Measurements from ENCODE around the gene USP44. TPM values are rescaled to one million over a fixed set of nuclear protein-coding genes. Genes with fewer than 3 reads are reported as not detected.

The USP44 gene
- 2.1 and 7.9 TPM in 2 replicates for total RNA-seq

DNA sequence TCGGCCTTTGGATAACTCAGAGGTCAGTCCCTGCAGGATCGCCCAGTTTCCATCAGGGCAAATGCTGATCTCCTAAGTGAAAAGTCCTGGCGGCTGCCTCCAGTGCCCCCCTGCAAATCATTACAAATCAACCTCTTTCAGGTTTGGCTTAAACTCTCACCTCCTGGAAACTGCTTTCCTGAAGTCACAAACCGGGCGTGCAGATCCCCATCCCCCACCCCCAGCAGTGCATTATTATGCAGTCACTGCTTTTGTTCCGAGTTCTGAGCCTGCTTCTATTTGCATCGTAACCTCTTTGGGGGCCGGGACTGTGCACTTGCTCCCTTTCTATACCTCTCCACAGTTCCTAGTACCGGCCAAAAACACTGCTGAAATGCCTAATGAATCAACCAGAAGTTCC lies at the start of gene USP44:
TSS of gene USP44 (minus strand) at position 172 of the 400 bp plus-strand sequence. CDS start 17,220 bp downstream, outside the sequence.
- no peak within 1 kb of the TSS for H3K4me3 ChIP-seq (ENCODE audit: low read depth, low read length)
- DNase-seq (ENCODE audit: low read depth), result no peak
- TF ChIP-seq, protein P1, sequence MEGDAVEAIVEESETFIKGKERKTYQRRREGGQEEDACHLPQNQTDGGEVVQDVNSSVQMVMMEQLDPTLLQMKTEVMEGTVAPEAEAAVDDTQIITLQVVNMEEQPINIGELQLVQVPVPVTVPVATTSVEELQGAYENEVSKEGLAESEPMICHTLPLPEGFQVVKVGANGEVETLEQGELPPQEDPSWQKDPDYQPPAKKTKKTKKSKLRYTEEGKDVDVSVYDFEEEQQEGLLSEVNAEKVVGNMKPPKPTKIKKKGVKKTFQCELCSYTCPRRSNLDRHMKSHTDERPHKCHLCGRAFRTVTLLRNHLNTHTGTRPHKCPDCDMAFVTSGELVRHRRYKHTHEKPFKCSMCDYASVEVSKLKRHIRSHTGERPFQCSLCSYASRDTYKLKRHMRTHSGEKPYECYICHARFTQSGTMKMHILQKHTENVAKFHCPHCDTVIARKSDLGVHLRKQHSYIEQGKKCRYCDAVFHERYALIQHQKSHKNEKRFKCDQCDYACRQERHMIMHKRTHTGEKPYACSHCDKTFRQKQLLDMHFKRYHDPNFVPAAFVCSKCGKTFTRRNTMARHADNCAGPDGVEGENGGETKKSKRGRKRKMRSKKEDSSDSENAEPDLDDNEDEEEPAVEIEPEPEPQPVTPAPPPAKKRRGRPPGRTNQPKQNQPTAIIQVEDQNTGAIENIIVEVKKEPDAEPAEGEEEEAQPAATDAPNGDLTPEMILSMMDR (conservative IDR thresholded peaks at IDR 0.05; ENCODE audit: low read depth, low read length), result no peak

DNA sequence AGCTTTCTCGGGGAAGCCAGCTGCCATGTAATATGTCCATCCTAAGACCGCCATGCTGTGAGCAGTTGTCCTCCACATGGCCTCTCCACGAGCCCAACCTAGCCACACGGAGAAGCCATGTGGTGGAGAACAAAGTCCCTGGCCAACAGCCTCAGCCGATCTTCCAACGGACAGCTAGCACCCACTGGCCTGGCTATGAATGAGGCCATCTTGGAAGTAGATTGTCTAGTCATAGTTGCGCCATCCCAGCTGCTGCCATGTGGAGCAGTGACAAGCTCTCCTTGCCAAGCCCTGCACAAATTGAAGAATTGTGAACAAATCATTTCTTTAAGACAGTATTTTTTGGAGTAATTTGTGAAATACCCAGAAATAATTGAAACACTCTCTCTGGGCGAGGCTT lies 49.3 kb upstream of the USP44 start:
- no peak overlapping the region for H3K4me3 ChIP-seq (ENCODE audit: low read depth, low read length)
- DNase-seq (ENCODE audit: low read depth), result no peak
- TF ChIP-seq, protein P1 (conservative IDR thresholded peaks at IDR 0.05; ENCODE audit: low read depth, low read length), result no peak

DNA sequence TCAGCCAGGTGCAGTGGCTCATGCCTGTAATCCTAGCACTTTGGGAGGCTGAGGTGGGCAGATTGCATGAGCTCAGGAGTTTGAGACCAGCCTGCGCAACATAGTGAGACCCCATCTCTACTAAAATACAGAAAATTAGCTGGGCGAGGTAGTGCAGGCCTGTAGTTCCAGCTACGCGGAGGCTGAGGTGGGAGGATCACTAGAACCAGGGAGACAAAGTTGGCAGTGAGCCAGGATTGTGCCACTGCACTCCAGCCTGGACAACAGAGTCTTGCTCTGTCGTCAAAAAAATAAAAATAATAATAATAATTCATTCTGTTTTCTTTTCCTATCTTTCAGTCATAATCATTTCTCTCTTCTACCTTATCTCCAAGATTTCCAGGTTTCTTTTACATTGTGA lies 48.6 kb upstream of the USP44 start:
- DNase-seq (ENCODE audit: low read depth), result no peak
- TF ChIP-seq, protein P1 (conservative IDR thresholded peaks at IDR 0.05; ENCODE audit: low read depth, low read length), result no peak
- H3K4me3 ChIP-seq (ENCODE audit: low read depth, low read length), result no peak overlapping the region

DNA sequence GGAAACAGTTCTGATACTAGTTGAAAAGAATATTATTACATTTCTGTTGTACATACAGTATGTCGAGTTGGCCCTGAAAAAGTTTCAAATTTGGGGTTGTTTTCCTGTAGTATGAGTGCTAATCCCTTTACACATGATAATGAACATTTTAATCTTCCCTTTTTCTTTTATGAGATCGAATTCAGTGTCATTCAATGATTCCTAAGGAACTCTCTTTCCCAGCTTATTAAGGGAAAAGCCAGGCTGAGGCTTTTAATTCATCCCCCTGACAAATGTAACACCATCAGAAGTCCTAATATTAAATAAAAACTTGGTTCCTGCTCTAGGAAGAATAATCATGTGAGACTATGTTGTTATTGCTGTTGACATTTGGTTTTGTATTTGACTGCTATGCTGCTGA lies 42.9 kb upstream of the USP44 start:
- TF ChIP-seq, protein P1 (conservative IDR thresholded peaks at IDR 0.05; ENCODE audit: low read depth, low read length), result no peak
- H3K4me3 ChIP-seq (ENCODE audit: low read depth, low read length), result no peak overlapping the region
- DNase-seq (ENCODE audit: low read depth), result no peak

DNA sequence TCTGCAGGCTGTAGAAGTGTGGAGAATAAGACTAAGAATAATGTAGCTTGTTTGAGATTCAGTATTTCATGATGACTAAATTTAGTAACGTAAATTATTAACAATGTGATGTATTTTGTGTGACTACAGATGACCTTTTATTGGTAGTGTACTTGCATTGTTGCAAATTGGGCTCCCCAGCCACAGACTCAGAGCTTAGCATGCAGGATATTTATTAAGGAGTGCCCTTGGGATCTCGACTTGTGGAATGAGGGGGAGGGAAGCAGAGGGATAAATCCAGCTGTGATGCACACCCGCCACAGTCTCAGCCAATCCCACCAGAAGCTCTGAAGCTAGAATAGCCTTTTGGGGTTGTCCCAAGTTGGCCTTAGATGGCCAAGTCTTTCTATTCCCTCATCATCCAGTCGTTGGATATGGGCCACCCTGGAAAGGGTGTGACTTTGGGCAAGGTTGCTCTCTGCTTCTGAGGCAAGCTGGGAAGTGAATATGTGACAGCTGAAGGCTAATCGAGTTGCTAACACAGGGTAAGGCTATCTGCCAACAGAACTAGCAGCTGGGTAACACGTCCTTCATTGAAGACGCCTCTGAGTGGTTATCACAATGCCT lies 42.1 kb upstream of the USP44 start:
- H3K4me3 ChIP-seq (ENCODE audit: low read depth, low read length), result no peak overlapping the region
- no peak for DNase-seq (ENCODE audit: low read depth)
- TF ChIP-seq, protein P1 (conservative IDR thresholded peaks at IDR 0.05; ENCODE audit: low read depth, low read length), result no peak

DNA sequence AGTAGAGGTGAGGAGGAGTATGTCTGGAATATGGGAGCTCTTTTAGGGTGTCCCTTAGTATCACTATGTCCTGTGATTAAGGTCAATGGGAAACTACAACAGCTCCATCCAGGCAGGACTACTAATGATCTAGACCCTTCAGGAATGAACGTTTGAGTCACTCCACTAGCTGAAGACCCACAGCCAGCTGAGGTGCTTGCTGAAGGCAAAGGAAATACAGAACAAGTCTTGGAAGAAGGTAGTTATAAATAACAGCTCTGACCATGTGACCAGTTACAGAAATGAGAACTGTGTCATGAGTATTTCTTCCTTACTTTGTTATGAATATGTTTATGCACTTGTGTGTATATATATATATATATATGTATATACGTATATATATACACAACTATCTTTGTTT lies 40.5 kb upstream of the USP44 start:
- TF ChIP-seq, protein P1 (conservative IDR thresholded peaks at IDR 0.05; ENCODE audit: low read depth, low read length), result no peak
- no peak for DNase-seq (ENCODE audit: low read depth)
- H3K4me3 ChIP-seq (ENCODE audit: low read depth, low read length), result no peak overlapping the region

DNA sequence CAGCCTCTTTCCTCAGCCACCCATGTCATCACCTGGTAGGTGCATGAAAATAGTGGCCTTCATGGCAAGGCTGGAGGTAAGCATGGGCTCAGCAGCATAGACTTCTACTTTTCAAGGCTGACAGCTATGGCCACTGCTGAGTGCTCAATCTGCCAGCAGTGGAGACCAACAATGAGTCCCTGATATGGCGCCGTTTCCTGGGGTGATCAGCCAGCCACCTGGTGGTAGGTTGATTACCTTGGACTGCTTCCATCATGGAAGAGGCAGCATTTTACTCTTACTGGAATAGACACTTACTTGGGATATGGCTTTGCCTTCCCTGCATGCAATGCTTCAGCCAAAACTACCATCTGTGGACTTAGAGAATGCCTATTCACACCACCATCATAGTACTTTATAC lies 39.5 kb upstream of the USP44 start:
- no peak overlapping the region for H3K4me3 ChIP-seq (ENCODE audit: low read depth, low read length)
- TF ChIP-seq, protein P1 (conservative IDR thresholded peaks at IDR 0.05; ENCODE audit: low read depth, low read length), result no peak
- DNase-seq (ENCODE audit: low read depth), result no peak
